GM11168 (cell line): ENCODE measurements around the gene GRK6.
"Not testable (repeated sequence)": the region's sequence is repeated elsewhere in the genome, so short reads cannot be mapped to it uniquely, and the experiment has no call there.

Source experiments
- in situ Hi-C: fragments of 300-500 bp; cut with MboI; formaldehyde crosslinking; loops from one replicate; pipeline ENCODE4 v1.12.0; 2022; ENCODE audit warnings: low sequenced_read_pairs; ENCODE audit not compliant: unreplicated experiment

GRK6 gene

GRCh38 chr5:177477701-177478477, 51.4 kb downstream of the GRK6 start:
- in situ Hi-C loops = no loop called here

DNA sequence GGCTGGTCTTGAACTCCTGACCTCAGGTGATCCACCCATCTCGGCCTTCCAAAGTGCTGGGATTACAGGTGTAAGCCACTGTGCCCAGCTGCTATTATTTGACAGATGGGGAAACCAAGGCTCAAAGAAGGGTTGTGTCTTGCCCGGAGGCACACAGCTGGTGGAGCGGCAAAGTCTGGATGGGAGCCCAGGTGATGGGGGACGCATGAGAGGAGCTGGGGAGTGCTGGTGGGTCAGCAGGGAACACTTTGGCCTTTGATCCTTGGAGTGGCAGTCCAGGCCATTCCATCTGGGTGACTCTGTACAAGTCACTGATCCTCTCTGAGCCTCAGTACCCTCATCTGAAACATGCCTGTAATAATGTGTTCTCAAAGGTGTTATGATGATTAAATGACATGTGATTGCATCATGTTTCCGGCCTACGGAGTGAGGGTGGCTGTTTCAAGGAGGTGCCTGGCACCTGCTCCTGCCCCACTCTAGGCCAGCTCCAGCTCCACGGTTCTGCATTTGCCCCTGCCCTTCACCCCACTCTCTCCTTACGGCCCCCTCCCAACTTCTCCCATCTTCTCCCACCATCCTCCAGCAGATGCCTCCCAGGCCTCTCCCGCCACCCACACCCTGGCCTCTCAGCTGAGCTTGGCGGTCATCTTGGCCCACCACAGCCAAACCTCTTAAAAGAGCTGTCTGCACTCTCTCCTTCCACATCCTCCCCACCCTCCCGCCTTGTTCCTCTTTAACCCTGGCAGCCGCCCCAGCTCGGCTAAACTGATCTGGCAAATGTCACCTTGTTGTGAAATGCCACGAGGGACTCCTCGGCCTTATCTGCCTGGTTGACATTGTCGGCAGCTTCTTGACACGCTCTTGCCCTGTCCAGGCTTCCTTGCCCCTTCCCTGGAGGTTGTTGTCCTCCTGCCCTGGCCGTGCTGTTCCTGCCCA, 52.5 kb downstream of the GRK6 start:
- in situ Hi-C loops = no loop called here

- in situ Hi-C loops = no loop called here
These were observed 53.3 kb downstream of the GRK6 start for GRCh38 chr5:177479774-177480173.

DNA sequence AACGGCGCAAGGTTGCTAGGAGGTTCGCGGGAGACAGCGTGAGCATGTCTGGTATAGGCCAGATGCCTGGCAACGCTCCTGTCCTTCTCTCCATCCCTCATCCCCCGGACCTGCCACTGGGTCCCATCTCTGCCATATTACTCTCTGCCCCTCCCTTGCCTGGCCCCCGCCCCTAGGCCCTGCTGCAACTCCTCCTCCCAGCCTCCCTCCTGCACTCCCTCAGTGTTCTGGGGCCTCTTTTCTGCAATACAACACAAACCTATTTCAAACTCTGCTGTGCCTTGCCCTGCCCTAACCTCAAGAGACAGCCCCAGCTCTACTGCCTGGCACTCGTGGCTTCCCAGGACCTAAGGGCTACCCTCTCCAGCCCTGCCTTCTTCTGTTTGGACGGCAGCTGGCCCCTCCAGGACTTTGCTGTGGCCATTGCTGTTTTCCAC, 55.9 kb downstream of the GRK6 start:
- in situ Hi-C loops = no loop called here

DNA sequence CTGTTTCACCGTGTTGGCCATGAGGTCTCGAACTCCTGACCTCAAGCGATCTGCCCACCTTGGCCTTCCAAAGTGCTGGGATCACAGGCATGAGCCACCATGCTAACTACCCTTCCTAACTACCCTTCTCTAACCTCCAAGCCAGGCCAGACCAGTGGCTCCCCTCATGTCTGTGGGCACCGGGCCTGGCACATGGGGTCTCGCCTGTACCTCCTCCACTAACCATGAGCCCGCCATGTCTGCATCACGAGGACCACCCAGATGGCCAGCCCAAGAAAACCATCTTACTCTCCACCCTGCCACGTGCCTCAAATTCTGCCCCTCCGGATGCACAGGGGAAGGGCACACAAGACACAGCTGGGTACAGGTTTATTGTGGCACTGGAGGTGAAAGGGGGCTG, 56.6 kb downstream of the GRK6 start:
- in situ Hi-C loops = no loop called here

DNA sequence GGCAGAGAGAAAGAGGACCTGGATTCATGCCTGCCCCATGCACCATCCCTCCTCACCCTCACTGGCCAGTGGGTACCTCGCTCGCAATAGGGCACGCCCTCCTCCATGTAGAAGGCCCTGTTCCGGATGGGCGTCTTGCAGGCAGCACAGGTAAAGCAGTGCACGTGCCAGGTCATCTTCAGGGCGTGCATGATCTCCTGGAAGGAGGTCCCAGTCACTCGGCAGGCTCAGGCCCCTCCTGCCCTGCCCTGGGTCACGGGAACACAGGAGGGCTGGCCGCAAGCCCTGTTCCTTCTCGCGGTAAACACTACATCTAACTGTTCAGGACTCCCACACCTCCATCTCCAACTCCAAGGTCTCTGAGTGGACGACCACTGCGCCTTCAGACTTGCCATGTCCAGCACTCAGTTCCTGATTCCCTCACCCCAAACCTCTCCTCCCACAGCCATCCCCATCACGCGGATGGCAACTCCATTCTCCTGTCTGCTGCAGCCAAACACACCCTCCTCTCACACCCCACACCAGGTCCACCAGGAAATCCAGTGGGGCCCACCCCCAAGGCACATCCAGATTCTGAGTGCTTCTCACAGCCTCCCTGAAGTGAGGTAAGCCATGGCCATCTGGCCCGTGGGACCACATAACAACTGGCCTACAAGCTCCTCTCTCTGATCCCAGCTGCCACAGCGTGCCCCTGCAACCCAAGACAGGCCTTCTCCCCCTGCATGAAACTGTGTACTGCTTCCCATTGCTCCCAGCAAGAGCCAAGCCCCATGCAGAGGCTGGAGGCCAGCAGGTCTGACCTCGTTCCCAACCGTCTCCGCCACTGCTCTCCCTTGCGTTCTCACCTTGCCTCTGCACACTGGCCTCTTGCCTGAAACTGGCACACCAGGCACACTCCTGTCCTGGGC, 57.8 kb downstream of the GRK6 start:
- in situ Hi-C loops = no loop called here

GRCh38 chr5:177484902-177485549, 58.5 kb downstream of the GRK6 start:
- in situ Hi-C loops = no loop called here

GRCh38 chr5:177485753-177486152, 59.3 kb downstream of the GRK6 start:
- in situ Hi-C loops = not testable (repeated sequence)

DNA sequence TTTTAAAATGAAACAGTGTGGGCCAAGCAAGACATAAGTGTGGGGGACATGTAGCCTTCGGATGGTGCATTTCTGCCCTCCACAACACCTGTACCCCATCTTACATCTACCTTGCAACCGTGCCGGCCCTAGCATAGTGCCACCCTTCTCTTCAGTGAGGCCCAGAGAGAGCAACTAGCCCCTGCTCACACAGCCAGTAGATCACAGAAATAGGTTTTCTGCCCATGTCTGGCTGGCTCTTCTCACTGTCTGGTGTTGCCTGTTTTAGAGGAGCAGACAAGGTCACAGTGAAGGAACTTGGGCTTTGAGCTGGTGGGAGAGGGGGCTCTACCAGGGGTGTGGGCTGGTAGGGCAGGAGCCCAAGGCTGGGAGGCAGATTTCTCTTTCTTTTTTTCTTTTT, 59.8 kb downstream of the GRK6 start:
- in situ Hi-C loops = no loop called here

GRCh38 chr5:177487144-177487543, 60.7 kb downstream of the GRK6 start:
- in situ Hi-C loops = no loop called here

GRCh38 chr5:177487975-177488374, 61.5 kb downstream of the GRK6 start:
- in situ Hi-C loops = no loop called here

- in situ Hi-C loops = no loop called here
These were observed 62.7 kb downstream of the GRK6 start for GRCh38 chr5:177489119-177489716.

DNA sequence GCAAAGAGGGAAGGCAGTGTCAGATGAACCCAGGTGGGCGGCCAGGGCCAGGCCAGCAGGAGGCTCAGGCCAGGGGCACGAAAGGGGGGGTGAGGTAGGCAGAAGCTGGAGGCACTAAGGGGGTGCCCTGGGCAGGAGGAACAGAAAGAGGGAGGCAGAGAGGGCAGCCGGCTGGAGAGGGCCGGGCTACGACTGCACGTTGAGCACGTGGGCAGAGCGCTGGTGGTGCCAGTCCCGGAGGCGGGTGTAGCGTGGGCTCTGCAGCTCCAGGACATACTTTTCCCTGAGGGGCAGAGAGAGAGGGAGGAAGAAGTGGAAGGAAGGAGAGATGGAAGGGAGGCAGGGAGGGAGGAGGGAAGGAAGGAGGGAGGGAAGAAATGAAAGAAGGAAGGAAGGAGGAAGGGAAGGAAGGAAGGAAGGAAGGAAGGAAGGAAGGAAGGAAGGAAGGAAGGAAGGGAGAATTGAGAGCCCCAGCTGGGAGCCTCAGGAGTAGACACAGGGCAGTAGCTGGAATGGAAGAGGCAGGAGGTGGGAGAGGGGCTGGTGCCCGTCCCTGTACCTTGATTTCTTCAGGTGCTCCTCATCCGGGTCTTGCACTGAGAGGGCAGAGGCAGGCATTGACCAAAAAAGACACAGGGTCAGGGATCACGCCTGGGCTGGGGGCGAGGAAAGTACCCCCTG, 64.0 kb downstream of the GRK6 start:
- in situ Hi-C loops = no loop called here

DNA sequence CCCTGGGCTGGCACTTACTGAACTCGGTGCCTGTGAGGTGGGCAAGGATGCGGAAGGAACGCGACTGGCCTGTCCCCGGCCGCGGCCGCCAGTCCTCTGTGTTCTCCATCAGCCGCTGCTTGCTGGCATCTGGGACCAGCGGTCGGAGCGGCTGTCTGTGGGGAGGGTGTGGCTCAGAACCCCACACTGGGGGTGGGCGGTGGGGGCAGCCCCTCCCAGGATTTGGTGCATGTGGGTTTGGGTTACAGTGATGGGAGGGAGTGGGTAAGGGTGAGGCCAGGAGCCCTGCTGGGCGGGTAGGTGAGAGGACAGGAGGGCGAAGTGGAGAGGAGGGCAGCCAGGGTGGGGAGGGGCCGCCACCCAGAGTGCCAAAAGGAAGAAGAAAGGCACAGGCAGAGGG, 64.5 kb downstream of the GRK6 start:
- in situ Hi-C loops = no loop called here

- in situ Hi-C loops = no loop called here
These were observed 65.0 kb downstream of the GRK6 start for GRCh38 chr5:177491429-177491945.

DNA sequence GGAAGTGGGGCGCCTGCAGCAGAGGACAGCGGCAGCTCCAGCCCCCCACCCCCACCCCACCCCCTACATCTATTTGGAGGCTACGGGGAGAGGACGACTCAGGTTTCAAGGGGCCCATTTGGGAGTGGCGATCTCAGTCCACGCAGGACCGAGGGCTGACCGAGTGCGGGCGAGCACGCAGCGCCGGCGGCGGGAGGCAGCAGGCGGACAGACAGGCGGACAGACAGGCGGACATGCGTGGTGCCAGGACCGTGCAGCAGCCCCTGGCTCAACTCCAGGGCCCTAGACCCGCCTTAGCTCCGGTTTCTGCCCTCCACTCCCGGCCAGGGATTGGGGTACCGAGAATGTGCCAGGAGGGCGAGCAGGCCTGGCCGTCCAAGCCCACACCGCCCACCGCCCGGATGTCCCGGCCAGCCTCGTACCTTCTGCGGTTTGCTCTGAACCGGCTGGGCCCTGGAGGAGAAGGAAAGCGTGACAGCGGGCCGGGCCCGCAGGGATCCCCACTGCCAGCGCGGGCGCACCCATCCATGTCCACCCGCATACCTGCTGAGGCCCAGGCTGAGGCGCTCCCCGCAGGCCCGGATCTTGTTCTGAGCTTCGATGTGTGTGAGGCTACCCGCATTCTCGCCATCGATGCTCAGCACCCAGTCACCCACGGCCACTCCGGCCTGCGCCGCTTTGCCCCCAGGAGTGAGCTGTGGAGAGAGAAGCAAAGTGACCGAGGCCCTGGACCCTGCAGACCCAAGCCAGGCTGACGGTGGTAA, 65.7 kb downstream of the GRK6 start:
- in situ Hi-C loops = no loop called here
